HS-27A (cell line): ENCODE measurements around the gene SAMD4B.
A peak's percentile ranks its signal among the peaks of the same experiment; 100 is the strongest.
"Not testable (repeated sequence)": the region's sequence is repeated elsewhere in the genome, so short reads cannot be mapped to it uniquely, and the experiment has no call there.

Source experiments
- DNase-seq: peaks from one replicate; pipeline ENCODE4 v3.0.0-alpha.2; 2012; ENCODE audit warnings: low read depth, missing footprints

The SAMD4B gene

GRCh38 chr19:39341719-39342604 lies at the start of gene SAMD4B:
Gene SAMD4B, plus strand, starts transcription at chr19:39342421. Its CDS starts 14,473 bp downstream, at chr19:39356894.
- peak; percentile 96 for DNase-seq

GRCh38 chr19:39293394-39293793 lies 48.8 kb upstream of the SAMD4B start:
- DNase-seq, result no peak

GRCh38 chr19:39296055-39296645 lies 46.1 kb upstream of the SAMD4B start, which contains the start of gene IFNL1:
Gene IFNL1, plus strand, starts transcription at chr19:39296407. Its CDS starts 15 bp downstream, at chr19:39296422.
- DNase-seq, result no peak

GRCh38 chr19:39296906-39297305 lies 45.3 kb upstream of the SAMD4B start:
- no peak for DNase-seq

GRCh38 chr19:39297931-39298634 lies 44.1 kb upstream of the SAMD4B start:
- DNase-seq, result no peak

GRCh38 chr19:39299404-39299803 lies 42.8 kb upstream of the SAMD4B start:
- DNase-seq, result no peak

- no peak for DNase-seq
These were observed 42.4 kb upstream of the SAMD4B start for GRCh38 chr19:39299832-39300231.

GRCh38 chr19:39301021-39301420 lies 41.2 kb upstream of the SAMD4B start:
- no peak for DNase-seq

GRCh38 chr19:39301562-39301961 lies 40.7 kb upstream of the SAMD4B start:
- no peak for DNase-seq

GRCh38 chr19:39303373-39304184 lies 38.6 kb upstream of the SAMD4B start:
- DNase-seq, result no peak

GRCh38 chr19:39304185-39304513 lies 38.1 kb upstream of the SAMD4B start:
- DNase-seq, result no peak

GRCh38 chr19:39304701-39305571 lies 37.3 kb upstream of the SAMD4B start:
- DNase-seq, result no peak

GRCh38 chr19:39306075-39306474 lies 36.1 kb upstream of the SAMD4B start:
- DNase-seq, result no peak

GRCh38 chr19:39307046-39307821 lies 35.0 kb upstream of the SAMD4B start:
- DNase-seq, result no peak

GRCh38 chr19:39307822-39308530 lies 34.2 kb upstream of the SAMD4B start:
- no peak for DNase-seq

- no peak for DNase-seq
These were observed 33.5 kb upstream of the SAMD4B start for GRCh38 chr19:39308531-39309304.

GRCh38 chr19:39309305-39309670 lies 32.9 kb upstream of the SAMD4B start:
- DNase-seq, result not testable (repeated sequence)

- DNase-seq, result no peak
These were observed 31.5 kb upstream of the SAMD4B start for GRCh38 chr19:39310558-39311311.
